Measurements from ENCODE around the gene KRTAP5-8.
"Not testable (repeated sequence)": the region's sequence is repeated elsewhere in the genome, so short reads cannot be mapped to it uniquely, and the experiment has no call there.

The KRTAP5-8 gene

DNA sequence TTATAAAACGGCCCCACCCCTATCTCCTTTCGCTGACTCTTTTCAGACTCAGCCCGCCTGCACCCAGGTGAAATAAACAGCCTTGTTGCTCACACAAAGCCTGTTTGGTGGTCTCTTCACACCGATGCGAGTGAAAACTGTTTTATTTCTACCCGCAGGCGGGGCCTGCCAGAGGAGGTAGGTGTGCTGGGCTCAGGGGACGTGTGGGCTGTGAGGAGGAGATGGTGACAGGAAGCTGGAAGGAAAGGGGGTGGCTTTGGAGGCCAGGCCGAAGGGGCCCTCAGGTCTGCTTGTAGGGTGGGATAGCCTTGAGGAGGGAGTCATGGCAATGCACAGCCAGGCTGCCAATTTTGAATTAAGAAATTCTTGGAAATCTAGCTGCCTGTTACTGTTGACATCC, 32.0 kb upstream of the KRTAP5-8 start:
- in situ Hi-C loops (cut with MboI; ENCODE audit: low sequenced_read_pairs): no loop called here

DNA sequence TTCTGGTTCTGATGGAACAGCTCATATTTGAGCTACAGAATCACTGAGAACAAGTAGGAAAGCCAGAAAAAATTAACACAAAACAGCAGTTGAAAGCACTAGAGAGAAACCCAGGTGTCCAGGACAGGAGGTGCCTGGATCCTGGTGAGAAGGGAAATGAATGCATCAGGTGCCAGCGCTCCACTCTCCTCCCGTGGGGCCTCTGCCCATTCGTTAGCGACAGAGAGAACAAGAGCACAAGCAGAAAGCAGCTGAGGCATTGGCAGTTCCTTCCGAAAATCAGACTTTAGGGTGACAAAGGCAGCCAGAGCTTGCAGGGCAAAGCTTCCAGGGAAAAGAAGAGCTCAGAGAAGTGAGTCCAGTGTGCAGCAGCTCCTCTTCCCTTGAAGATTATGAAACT, 30.7 kb upstream of the KRTAP5-8 start:
- in situ Hi-C loops (cut with MboI; ENCODE audit: low sequenced_read_pairs): no loop called here

DNA sequence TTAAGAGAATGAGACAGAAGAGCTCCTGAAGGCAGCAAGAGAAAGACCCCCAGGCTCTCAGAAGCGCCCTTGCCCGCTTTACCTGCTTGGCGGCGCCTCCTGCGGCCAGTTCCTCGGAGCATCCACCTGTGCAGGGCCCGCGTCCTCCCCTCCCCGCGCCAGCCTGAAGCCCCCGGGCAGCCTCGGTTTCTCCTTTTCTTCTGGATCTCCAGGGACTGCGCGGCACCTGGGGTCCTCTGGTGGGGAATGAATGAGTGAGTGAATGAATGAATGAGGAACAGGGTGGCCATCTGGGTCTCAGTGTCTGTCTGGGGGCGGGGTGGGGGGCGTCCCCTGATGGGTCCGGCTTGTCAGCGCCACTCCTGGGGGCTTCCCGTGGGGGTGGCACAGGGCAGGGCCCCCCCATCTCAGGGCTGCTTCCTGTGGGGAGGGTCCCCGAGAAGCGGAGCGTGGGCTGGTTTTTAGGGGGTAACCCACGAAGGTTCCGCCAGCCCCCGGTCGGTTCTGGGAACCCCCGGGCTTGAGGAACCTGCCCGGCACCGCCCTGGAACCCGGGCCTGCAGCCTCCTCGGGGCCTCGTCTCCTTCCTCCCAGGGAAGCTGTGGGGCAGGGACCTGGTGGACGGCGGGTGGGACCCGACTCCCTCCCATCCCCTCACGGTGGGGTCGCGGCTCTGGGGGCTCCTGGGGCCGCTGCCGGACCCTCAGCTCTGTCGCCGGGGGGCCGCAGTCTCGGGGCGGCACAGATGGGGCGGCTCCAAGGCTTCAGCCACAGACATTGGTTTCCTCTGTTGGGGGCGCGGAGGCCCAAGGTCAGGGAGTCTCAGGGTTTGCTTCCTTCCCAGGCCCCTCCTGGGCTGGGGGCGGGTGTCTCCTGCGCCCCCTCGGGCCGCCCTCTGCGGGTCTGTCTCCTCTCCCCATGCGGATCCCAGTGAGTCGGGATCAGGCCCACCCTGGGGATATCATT, 19.0 kb upstream of the KRTAP5-8 start:
- in situ Hi-C loops (cut with MboI; ENCODE audit: low sequenced_read_pairs): no loop called here

DNA sequence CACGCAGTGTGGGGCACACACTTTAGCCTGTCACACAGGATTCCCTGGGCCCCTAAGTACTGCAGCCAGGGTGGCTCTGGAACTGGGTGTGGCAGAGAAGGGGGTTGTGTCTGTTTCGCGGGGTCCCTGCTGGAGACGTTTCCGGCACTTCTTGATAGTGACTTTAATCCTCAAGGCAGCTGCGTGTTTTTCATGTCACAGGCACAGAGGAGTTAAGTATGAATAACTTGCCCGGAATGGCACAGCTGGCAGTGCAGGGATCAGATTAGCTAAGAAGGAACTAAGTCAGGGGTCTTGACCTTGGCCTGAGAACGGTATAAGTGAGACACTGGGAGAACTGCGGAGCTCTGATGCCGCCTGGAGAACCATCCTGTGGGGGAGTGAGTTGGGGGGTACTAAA, 18.3 kb upstream of the KRTAP5-8 start:
- in situ Hi-C loops (cut with MboI; ENCODE audit: low sequenced_read_pairs): no loop called here

DNA sequence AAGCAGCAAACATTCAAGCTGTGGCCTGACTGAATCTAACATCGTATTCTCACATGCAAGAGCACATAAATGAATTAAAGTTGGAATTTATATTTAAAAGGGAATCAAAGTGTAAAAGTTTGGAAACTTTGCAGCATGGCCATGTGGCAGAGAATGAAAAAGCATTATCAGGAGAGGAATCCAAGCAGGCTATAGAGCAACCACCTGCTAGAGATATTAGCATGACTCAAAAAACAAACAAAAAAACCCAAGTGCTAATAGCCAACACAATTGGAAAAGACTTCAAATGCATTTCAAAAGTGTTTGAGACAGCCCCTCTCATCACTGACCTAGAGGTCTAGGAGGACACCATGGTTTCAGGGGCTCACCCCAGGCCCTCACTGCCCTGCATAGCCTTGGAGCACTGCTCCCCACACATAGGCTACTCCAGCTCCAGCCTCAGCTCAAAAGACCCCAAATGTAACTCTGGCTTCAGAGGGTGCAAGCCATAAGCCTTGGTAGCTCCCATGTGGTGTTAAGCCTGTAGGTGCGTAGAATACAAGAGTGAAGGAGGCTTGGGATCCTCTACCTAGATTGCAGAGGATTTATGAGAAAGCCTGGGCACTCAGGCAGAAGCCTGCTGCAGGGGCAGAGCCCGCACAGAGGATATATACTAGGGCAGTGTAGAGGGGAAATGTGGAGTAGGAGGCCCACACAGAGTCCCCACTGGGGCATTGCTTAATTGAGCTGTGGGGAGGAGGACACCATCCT, 12.5 kb upstream of the KRTAP5-8 start:
- in situ Hi-C loops (cut with MboI; ENCODE audit: low sequenced_read_pairs): no loop called here

DNA sequence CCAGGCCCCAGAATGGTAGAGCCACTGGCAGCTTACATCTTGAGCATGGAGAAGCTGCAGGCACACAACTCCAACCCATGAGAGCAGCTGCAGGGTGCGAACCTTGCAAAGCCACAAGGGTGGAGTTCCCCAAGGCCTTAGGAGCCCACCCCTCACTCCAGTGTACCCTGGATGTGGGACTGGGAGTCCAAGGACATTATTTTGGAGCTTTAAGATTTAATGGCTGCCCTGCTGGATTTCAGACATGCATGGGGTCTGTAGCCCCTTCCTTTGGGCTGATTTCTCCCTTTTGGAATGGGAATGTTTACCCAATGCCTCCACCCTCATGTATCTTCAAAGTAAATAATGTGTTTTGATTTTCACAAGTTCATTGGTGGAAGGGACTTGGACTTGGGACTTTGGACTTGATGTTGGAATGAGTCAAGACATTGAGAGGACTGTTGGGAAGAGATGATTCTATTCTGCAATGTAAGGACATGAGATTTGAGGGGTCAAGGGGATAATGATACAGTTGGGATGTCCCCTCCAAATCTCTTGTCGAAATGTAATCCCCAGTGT, 11.8 kb upstream of the KRTAP5-8 start:
- in situ Hi-C loops (cut with MboI; ENCODE audit: low sequenced_read_pairs): no loop called here

DNA sequence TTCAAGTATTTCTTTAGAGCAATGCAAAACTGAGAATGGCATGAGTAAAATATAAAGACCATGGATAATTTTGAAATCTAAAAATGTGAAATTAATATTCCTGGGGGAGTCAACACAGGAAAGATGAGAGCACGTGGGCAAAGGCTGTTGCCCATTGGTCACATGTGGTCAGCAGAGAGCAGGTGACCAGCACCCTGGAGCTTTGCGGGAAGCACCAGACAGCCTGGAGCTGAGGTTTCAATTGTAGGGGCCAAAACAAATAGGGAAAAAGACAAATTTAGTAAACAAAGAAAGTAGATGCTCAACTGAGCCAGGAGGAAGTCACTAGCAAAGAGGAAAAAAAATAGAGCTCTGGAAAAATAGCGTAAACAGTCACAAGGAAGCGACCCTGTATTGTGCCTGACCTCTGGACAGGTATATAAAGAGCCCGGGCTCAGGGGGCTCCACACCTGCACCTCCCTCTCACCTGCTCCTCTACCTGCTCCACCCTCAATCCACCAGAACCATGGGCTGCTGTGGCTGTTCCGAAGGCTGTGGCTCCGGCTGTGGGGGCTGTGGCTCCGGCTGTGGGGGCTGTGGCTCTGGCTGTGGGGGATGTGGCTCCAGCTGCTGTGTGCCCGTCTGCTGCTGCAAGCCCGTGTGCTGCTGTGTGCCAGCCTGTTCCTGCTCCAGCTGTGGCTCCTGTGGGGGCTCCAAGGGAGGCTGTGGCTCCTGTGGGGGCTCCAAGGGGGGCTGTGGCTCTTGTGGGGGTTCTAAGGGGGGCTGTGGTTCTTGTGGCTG, 10.8 kb upstream of the KRTAP5-8 start, which contains the start of gene KRTAP5-7:
TSS of gene KRTAP5-7 (plus strand) at position 472 of the 780 bp plus-strand sequence. CDS start at position 506, 34 bp downstream.
- in situ Hi-C loops (cut with MboI; ENCODE audit: low sequenced_read_pairs): not testable (repeated sequence)

DNA sequence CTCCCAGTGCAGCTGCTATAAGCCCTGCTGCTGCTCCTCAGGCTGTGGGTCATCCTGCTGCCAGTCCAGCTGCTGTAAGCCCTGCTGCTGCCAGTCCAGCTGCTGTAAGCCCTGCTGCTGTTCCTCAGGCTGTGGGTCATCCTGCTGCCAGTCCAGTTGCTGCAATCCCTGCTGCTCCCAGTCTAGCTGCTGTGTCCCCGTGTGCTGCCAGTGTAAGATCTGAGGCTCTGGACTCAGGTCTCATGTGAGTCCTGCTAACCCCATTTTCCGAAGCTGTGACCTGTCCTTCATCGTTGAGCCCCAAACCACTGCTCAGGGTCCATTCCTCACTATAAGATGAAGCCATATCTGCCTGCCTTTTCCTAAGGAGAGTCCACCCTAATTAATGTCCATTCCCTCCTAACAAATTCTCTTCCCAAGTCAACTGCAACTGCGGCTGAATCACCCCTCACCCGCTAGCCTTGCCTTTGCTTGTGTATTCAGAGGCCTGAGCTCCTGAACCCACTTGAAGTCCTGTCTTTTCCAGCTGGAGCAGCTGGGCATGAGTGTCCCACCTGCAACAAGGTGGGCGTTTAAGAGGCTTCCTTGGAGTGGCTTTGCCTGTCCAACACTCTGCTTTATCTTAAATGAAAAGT, 10.1 kb upstream of the KRTAP5-8 start:
- in situ Hi-C loops (cut with MboI; ENCODE audit: low sequenced_read_pairs): no loop called here

DNA sequence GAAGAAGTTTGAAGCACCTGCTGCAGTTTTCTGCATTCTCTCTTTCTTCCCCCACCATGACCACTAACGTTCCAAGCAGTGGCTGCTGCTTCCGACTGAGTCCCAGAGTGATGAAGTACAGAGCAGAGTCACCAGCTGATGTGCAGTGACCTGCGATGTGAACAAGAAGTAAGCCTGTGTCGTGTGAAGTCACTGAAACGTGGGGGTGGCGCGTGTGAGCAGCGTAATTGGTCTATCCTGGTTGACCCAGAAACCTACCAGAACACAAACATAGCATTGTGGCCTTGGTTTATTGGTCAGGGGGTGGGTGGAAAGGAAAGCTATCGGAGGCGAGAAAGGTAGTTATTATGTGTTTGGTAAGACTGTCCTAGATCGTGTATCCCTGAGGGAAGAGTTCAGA, 7.2 kb upstream of the KRTAP5-8 start:
- in situ Hi-C loops (cut with MboI; ENCODE audit: low sequenced_read_pairs): no loop called here

DNA sequence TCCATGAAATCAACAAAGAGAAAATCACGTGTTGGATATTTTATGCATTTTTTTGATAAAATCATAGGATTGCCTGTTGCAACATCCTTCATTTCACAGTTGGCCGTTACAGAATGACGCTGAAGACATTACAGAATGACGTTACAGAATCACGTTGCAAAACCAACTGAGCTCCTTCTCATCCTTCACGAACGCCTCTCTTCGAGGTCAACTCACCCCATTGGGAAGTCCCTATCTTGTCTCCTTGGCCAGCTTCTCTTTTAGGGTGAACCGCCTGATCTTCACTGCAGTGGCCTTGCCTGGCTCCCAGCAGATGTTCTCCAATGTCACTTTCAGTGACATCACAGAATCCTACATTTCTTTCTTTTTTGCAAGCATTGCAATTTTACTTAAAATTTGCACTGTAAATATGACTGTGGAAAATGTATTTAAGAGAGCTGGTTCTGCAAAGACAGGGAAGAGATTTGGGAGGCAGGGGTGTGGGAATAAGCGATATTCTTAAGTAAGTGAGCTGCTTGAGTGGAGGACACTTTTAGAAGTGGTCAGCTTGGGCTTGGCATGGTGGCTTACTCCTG, 5.7 kb upstream of the KRTAP5-8 start:
- in situ Hi-C loops (cut with MboI; ENCODE audit: low sequenced_read_pairs): no loop called here

DNA sequence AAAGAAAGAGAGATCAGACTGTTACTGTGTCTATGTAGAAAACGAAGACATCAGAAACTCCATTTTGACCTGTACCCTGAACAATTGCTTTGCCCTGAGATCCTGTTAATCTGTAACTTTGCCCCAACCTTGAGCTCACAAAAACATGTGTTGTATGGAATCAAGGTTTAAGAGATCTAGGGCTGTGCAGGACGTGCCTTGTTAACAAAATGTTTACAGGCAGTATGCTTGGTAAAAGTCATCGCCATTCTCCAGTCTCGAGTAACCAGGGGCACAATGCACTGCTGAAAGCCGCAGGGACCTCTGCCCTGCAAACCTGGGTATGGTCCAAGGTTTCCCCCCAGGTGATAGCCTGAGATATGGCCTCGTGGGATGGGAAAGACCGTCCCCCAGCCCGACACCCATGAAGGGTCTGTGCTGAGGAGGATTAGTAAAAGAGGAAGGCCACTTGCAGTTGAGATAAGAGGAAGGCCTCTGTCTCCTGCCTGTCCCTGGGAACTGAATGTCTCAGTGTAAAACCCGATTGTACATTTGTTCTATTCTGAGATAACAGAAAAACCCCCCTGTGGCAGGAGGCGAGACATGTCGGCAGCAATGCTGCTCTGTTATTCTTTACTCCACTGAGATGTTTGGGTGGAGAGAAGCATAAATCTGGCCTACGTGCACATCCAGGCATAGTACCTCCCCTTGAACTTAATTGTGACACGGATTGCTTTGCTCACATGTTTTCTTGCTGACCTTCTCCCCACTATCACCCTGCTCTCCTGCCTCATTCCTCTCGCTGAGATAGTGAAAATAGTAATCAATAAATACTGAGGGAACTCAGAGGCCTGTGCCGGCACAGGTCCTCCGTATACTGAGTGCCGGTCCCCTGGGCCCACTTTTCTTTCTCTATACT, 2.9 kb upstream of the KRTAP5-8 start:
- in situ Hi-C loops (cut with MboI; ENCODE audit: low sequenced_read_pairs): not testable (repeated sequence)

DNA sequence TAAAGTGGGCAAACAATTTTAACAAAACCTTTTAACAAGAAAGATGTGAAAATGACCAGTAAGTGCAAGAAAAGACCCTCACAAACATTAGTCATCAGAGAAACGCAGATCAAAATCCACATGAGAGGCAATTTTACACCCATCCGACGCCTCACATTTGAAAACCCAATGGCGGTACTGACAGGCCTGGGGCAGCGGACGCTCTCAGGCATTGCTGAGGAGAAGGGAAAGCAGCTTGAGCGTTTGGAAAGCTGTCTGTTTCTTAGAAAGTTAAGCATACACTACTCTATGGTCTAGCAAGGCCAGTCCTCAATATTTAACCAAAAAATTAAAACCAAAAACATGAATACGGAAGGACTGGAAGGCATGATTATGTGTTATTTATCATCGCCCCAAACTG, 2.0 kb upstream of the KRTAP5-8 start:
- in situ Hi-C loops (cut with MboI; ENCODE audit: low sequenced_read_pairs): no loop called here

DNA sequence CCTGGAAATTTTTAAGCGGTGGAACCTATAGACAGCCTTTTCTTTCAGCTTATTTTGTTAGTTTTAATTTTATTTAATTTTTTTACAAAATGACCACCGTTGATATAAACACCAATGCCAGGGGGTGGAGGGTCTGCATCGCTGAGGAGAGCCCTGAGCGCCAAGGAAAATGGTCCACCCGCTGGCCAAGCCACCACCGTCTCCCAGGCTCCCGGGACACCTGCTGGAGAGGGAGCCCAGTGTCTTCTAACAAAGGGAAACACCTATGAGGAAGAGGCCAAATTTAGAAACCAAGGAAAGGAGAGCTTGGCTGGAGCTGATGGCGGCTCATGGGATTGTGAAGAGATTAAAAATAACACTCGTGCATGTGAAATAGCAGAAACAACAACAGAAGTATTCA, 288 bp upstream of the KRTAP5-8 start:
- in situ Hi-C loops (cut with MboI; ENCODE audit: low sequenced_read_pairs): no loop called here

DNA sequence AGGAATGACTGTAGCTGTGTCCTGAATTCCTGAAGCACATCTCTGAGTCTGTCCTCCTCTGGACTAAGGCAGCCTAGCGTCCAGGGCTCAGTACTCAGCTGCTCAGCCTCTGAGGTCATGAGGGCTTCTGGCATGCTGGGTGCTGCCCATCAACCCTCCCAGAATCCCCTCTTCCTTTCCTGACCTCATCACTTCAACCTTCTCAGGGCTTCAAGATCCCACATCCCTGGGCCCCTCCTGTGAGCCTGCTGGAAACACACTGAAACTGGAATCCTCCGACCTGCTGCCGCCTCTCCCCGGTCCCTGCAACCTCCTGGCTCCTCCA, 803 bp downstream of the KRTAP5-8 start:
- in situ Hi-C loops (cut with MboI; ENCODE audit: low sequenced_read_pairs): no loop called here

DNA sequence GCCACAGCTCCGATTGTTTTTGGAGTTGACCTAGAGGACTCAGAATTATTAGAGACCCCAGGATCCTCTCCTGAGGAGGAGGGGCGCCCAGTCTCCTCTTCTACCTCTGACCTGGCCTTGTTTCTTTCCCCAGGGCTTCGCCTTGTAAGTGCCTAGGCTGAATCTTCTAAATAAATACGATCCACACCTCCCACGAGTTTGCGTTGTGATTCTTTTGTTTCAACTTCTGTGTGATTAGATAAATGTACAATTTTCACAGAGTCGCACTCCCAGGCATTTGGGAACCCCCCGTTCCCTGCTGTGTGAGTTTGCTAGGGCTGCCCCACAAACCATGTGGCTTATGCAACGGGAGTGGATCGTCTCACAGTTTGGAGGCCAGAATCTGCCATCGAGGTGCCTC, 1.2 kb downstream of the KRTAP5-8 start:
- in situ Hi-C loops (cut with MboI; ENCODE audit: low sequenced_read_pairs): no loop called here

DNA sequence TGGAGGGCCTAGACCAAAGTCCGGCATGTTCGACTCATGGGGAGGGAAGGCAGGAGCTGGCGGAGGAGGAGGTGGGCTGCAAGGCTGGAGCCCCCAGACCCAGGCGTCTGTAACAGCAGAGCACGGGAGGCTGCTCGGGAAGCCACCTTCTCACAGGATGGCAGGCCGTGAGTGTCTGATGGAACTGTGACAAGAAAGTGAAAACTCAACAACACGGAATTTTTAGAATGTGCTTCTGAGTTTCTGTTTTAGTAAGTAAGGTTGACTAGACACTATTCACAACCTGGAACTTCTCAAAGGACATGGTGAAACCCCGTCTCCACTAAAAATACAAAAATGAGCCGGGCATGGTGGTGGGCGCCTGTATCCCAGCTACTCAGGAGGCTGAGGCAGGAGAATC, 2.1 kb downstream of the KRTAP5-8 start:
- in situ Hi-C loops (cut with MboI; ENCODE audit: low sequenced_read_pairs): not testable (repeated sequence)

DNA sequence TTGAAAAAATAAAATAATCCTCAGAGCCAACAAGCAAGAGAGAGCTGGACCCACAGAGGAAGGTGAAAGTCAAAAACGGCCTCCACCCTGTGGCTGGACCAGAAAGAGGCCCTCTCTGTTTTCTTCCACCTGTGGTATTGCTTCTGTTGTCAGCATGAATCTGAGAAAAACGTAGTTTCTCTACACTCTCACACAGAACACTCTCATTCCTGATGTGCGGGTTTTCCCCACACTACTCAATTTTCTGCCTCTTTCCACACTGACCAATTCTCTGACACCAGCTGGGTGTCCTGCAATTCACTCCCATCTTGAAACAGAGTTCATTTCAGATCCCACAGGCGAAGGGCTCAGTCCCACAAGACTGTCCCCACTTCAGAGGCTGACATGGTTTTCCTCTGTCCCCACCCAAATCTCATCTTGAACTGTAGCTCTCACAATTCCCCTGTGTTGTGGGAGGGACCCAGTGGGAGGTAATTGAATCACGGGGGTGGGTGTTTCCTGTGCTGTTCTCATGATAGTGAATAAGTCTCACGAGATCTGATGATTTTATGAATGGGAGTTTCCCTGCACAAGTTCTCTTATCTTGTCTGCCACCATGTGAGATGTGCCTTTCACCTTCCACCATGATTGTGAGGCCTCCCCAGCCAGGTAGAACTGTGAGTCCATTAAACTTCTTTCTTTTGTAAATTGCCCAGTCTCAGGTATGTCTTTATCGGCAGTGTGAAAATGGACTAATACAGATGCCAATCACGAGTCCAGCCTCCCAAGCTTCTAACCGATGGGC, 2.9 kb downstream of the KRTAP5-8 start:
- in situ Hi-C loops (cut with MboI; ENCODE audit: low sequenced_read_pairs): not testable (repeated sequence)

DNA sequence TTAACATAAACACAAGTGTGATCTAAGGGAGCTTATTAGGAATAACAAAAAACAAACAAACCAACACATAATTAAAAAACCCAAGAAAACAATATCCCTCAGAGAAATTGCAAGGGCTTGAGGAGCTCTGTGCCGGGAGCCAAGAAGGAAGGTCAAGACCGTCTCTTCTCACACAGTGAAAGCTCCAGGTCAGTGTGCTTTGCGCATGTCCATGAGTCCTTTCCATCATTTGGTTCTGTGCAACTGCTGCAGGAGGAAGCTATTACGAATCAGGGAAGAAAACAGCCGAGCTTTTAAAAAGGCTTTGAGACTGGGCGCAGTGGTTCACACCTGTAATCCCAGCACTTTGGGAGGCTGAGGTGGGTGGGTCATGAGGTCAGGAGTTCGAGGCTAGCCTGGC, 4.6 kb downstream of the KRTAP5-8 start:
- in situ Hi-C loops (cut with MboI; ENCODE audit: low sequenced_read_pairs): no loop called here

All from HL-60/S4 treated with retinoic acid at 250 ng/mL for 4 days and 3 days (cell line).